Thoracic aorta (tissue), 2 donors: ENCODE measurements around the gene KIF16B. TPM values are rescaled to one million over a fixed set of nuclear protein-coding genes. Genes with fewer than 3 reads are reported as not detected.

Experiments used
- ATAC-seq: fragments of 150-250 bp; one replicate; pipeline ENCODE4 v1.8.0; 2017; ENCODE audit warnings: low read depth; ENCODE audit not compliant: insufficient number of reproducible peaks, low FRiP score
- DNase-seq: peaks from one replicate; pipeline ENCODE4 v3.0.0-alpha.2; 2020; ENCODE audit warnings: low spot score
- H3K27ac ChIP-seq, 2 donors: fragments of 200-600 bp; sonication (generic); 1 replicate in 1 of 2; 2 replicates in 1 of 2; pipeline ENCODE4 v1.5.1; 2016; ENCODE audit warnings: mild to moderate bottlenecking in 2 of 2, moderate library complexity in 2 of 2
- H3K27me3 ChIP-seq: fragments of 200-600 bp; sonication (generic); replicated peaks from 2 replicates; pipeline ENCODE4 v1.6.0; 2016; ENCODE audit warnings: mild to moderate bottlenecking; ENCODE audit not compliant: insufficient read depth
- H3K36me3 ChIP-seq: fragments of 200-600 bp; sonication (generic); one replicate; pipeline ENCODE4 v1.5.1; 2016
- H3K4me1 ChIP-seq, 2 donors: fragments of 200-600 bp; sonication (generic); 1 replicate in 1 of 2; 2 replicates in 1 of 2; pipeline versions ENCODE4 v1.5.1 to v1.6.0; 2016; ENCODE audit warnings: low read depth in 2 of 2, mild to moderate bottlenecking in 1 of 2; ENCODE audit not compliant: control insufficient read depth in 1 of 2
- H3K4me3 ChIP-seq: fragments of 200-600 bp; sonication (generic); 2 replicates; pipeline ENCODE4 v1.5.1; 2016; ENCODE audit warnings: mild to moderate bottlenecking
- H3K9me3 ChIP-seq: fragments of 200-600 bp; sonication (generic); 2 replicates; pipeline ENCODE4 v1.5.1; 2016
- CTCF ChIP-seq: fragments of 200-600 bp; sonication (generic); IDR thresholded peaks from one replicate; pipeline ENCODE4 v1.5.1; 2019; ENCODE audit warnings: antibody characterized with exemption
- total RNA-seq, 2 donors: library from RNA; depleted of rRNA; stranded (reverse); fragments of >200 nt; gene quantifications; one replicate each; pipeline versions ENCODE4 v1.1.0 to v1.2.3, GENCODE V29; 2016

Gene KIF16B
- total RNA-seq: 10 to 100 TPM; 16.5 to 21.3 TPM

- TF ChIP-seq CTCF: peak; percentile 14
- peak within 1 kb of the TSS; percentile 25 to 57 for H3K27ac ChIP-seq
- ATAC-seq: peak; percentile 81
Measured at GRCh38 chr20:16573001-16573965, at the start of gene KIF16B. Gene KIF16B, minus strand, starts transcription at chr20:16573448. Its CDS starts 173 bp downstream, at chr20:16573275.

GRCh38 chr20:16622501-16622900 lies 49.3 kb upstream of the KIF16B start:
- H3K27me3 ChIP-seq: no peaks in the 10 kb centered on the region
- TF ChIP-seq CTCF: no peak
- DNase-seq (no peak), ATAC-seq (no peak)
- H3K4me3 ChIP-seq: no peak overlapping the region
- no peaks in the 10 kb centered on the region for H3K4me1 ChIP-seq
- no peaks in the 10 kb centered on the region for H3K36me3 ChIP-seq
- H3K9me3 ChIP-seq: no peaks in the 10 kb centered on the region
- H3K27ac ChIP-seq: no peak overlapping the region

More at GRCh38 chr20:16573001-16573965, at the start of gene KIF16B:
- no peaks in the 10 kb centered on the region for H3K9me3 ChIP-seq
- no peaks in the 10 kb centered on the region for H3K36me3 ChIP-seq
- H3K27me3 ChIP-seq: no peaks in the 10 kb centered on the region
- peaks cover 14 to 28% of the 10 kb centered on the region in 2 donors for H3K4me1 ChIP-seq
- DNase-seq: peak; percentile 65
- H3K4me3 ChIP-seq: peak within 1 kb of the TSS; percentile 89

DNA sequence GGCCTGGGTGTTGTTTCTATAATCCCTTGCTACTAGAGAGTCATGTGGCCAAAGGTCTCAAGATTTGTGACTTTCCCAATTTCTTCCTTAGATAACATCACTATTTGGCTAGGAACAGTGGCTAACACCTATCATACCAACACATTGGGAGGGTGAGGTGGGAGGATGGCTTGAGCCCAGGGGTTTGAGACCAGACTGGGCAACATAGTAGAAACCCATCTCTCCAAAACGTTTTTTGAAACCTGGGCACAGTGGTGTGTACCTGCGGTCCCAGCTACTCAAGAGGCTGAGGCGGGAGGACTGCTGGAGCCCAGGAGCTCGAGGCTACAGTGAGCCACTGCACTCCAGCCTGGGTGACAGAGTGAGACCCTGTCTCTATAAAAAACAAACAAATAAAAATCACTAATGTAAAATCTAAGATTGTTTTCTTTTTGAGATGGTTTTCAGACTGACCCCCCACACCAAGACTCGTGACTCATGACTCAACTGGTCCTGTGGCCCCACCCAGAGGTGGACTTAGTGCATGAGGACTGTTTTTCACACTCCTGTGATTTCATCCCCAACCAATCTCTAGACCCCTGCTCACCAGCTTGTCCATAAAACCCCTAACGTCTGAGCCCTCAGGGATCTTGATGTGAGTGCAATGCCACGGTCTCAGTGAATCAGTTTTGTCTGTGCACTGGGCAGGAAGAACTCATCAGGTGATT lies 48.3 kb upstream of the KIF16B start:
- no peak overlapping the region for H3K27ac ChIP-seq
- H3K27me3 ChIP-seq: no peaks in the 10 kb centered on the region
- H3K4me1 ChIP-seq: no peaks in the 10 kb centered on the region
- no peak overlapping the region for H3K4me3 ChIP-seq
- H3K36me3 ChIP-seq: no peaks in the 10 kb centered on the region
- DNase-seq (no peak), ATAC-seq (no peak)
- no peak for TF ChIP-seq CTCF
- no peaks in the 10 kb centered on the region for H3K9me3 ChIP-seq

DNA sequence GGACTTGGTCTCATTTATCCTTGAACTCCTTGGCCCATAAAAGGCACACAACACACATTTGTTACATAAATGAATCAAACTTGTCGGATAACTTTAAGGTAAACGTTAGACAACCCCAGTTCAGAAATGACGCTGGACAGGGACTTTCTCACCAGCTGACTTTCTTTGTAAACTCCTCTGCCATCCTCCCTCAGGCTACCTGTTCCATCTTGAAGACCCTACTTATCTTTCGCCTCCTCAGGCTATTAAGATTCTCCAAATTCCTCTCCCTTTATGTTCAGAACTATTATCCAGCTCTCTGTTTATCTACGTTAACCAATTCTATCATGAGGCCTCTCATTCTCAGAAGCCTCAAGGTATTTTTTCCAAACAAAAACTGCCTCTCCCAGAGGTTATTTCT lies 47.7 kb upstream of the KIF16B start:
- H3K27me3 ChIP-seq: no peaks in the 10 kb centered on the region
- DNase-seq (no peak), ATAC-seq (no peak)
- no peak overlapping the region for H3K4me3 ChIP-seq
- H3K9me3 ChIP-seq: no peaks in the 10 kb centered on the region
- H3K4me1 ChIP-seq: no peaks in the 10 kb centered on the region
- no peak overlapping the region for H3K27ac ChIP-seq
- no peak for TF ChIP-seq CTCF
- no peaks in the 10 kb centered on the region for H3K36me3 ChIP-seq

DNA sequence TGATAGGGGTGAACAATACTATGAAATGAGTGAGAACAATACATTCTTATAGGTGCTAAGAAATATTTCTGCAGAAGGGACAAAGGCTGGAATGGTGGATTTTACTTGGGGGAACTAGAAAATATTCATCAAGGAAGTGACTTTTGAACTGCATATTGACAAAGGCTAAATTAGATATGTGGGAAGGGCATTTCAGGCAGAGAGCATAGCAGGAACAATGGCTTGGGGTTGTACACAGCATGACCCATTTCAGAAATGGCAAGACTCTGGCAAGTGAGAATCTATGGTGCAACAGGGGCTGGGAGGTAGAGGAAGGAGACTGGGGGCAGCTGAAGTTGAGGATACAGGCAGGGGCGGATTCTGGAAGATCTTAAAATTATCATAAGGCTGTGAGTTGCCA lies 46.7 kb upstream of the KIF16B start:
- Histone ChIP-seq H3K4me3 (no peak overlapping the region), H3K27me3 (no peaks in the 10 kb centered on the region), H3K27ac (no peak overlapping the region), H3K9me3 (no peaks in the 10 kb centered on the region), H3K36me3 (no peaks in the 10 kb centered on the region), H3K4me1 (no peaks in the 10 kb centered on the region)
- ATAC-seq (no peak), DNase-seq (no peak)
- TF ChIP-seq CTCF: no peak
